GM18499 (cell line): ENCODE measurements around the gene C18orf63.
"Not testable (repeated sequence)": the region's sequence is repeated elsewhere in the genome, so short reads cannot be mapped to it uniquely, and the experiment has no call there.

Experiments
- ATAC-seq: cut with Tn5 transposase; IDR thresholded peaks from one replicate; pipeline ENCODE4 v1.9.1; 2021; ENCODE audit warnings: moderate number of reproducible peaks; ENCODE audit not compliant: insufficient read depth, unreplicated experiment

C18orf63 gene

DNA sequence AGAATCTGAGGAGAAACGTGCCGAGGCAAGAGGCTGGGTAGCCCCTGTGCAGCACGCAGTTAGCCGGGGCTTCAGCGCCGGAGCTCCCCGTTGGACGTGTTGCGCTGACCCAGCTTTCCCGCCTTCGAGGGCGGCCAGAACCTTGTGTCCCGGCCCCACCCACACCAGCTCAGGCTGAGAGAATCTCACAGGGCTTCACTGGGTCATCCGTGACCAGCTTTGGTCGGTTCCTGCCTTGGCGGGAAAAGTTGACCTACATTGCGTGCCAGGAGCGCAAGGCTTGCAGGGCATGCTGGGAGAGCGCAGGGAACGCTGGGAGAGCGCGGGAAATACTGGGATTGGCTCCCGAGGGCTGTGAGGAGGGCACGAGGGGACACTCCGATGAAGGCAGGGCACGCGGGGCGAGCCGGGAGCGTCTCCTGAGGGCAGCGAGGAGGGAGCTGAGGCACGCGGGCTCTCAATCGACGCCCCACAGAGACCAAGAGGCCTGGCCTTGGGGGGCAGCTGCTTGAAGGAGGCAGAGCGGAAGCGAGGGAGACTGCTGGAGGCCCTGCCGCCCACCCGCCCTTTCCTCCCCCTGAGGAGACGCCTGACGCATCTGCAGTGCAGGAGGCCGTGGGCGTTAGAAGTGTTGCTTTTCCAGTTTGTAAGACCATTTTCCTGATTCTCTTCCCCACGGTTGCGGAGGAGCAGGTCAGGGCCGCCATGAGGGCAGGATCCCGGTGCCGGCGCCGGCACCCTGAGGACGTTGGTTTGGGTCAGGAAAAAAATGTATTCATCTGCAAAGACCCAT lies at the start of gene C18orf63:
TSS of gene C18orf63 (plus strand) at position 376 of the 793 bp plus-strand sequence. CDS start 2,027 bp downstream, outside the sequence.
- ATAC-seq = no peak

DNA sequence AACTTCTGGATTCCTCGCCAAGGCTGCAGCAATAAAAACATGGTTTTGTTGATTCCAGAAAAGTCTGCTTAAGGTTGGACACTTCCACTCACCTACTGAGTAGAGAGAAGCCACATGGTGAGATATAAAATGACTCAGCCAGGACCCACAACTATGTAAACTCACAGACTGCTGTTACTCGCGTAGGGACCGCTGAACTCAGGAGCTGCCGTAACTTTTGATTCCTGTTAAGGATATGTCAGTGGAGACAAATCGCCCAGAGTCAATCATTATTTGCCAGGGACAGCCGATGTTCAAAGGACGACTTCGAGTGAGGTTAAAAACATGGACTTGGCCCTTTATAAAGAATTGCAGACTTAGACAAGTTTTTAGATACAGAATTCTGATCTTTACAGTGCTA lies 49.5 kb upstream of the C18orf63 start:
- no peak for ATAC-seq

DNA sequence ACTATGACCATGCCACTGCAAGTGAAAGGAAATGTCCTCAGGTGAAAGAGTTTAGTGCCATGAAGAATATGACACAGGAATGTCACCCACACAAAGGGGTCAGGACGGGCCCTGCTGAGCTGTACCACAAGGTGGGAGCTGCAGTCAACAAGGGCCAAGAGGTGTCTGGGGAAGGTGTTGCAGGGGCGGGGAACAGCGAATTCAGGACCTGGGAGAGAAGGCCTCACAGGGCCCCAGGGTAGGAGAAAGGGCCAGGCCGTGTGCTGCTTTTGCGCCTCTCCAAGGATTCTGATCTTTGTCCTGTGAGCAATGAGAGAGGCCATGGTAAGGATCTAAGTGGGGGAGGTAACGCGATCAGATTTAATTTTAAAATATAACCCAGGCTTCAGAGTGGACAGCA lies 47.5 kb upstream of the C18orf63 start:
- ATAC-seq = no peak

DNA sequence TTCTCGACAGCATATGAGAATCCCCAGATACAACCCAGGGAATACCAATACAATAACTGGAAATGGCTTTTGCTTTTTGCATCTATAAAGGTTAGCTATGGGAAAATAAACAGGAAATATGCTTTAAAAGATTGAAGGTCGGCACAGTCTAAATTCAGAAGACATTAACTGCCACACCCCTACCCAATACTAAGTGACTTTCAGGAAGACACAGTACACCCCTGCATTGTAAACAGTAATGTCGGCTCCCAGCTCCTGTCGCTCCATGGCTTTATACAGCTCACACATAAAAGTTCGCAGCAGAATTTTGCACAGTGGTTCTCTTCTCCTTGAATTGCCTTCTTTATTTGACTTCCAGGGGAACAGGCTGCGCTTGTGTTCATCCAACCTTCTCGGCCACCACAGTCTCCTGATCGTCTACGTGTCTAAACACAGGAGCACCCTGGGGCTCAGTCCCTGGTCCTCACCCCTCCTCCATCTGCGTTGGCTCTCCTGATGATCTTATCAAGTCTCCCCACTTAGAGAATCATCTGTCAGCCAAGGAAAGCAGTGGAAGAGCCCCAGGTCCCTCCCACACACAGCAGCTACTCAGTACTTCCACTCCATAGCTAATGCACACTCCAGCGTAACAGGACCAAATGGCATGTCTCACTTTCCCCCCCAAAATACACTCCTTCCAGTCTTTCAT lies 46.6 kb upstream of the C18orf63 start:
- ATAC-seq = no peak

DNA sequence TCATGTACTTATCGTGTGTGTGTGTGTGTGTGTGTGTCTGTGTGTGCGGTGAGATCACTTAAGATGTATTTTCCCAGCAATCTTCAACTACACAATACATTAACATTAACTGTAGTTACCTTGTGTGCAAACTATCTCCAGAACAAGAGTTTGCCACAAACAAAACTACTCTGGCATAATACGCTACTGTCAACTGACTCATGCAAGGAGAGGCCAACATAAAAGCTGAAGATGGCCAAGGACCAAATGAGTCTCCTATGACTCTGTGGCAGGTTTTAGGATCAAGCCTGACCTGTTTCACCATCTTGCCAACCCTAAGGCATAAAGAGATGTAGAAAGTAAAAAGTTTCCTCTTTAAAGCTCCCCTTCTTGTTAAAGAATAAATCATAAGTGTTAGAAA lies 44.0 kb upstream of the C18orf63 start:
- ATAC-seq = no peak

DNA sequence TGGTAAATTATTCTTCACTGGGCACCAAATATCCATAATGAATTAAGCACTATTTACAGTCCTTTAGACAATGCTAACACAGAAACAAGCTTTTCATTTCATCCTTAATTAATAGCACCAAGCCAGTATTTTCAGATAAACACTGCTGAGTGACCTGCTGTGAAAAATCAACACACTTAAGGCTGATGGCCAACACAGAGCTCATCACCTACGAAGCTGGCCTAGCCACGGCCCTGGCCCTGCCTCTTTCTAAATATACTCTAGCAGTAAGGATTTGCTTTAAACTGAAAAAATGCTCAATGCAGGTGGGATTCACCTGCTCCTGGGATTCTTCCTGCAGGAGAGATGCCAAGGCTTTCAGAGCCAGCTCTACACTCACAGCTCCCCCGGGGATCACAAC lies 42.2 kb upstream of the C18orf63 start:
- ATAC-seq = no peak

DNA sequence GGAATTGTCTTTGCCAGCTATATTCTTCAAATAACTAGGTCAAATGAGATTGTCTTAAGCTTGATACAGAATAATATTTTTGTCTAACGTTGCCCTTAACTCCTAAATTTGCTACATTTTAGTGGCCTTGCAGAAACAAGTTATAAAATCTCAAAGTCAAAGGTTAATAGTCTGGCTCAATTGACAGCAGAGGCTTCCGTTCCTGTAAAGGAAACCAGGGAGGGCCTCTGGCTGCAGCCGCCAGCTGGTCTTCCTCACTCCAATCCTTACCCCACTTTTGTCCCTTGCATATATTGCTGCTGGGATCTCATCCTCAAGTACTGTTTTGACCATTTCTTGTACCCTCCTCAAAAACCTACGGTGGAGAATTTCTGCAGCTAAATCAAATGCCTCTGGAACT lies 40.9 kb upstream of the C18orf63 start:
- no peak for ATAC-seq

DNA sequence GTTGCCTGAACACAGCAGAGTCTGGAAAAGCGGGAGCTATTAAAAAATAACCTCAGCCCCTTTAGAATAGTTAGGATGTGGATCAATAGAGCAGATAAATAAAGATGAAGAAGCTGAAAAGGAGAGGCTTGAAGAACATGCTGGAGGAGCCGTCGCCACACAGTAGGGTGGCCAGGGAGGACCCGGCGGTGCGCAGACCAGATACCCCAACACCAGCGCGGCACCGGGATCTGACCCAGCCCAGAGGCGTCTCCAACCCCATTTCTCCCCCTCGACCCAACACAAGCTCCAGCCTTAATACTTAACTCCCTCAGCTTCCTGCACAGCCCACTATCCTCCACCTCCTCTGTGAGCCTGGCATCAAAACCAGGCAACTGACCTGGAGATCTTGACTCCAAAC lies 39.9 kb upstream of the C18orf63 start:
- ATAC-seq = no peak

DNA sequence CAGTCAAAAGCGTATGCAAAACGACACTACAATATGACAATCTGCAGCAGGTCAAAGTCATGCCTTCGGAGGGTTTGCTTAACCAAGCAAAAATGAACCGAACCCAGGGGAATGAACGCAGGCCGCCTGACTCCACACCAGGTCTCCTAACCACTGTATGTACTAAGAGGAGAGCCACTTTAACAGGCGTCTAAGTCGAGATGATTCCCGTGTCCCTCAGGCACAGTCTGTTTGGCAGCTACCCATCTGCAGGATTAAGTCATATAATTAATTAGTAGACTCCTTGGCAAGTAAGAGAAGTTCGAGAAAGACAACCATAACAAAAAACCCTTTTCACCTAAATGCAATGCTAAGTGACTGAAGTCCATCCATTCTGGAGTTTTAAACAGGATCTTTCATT lies 39.0 kb upstream of the C18orf63 start:
- ATAC-seq = no peak

DNA sequence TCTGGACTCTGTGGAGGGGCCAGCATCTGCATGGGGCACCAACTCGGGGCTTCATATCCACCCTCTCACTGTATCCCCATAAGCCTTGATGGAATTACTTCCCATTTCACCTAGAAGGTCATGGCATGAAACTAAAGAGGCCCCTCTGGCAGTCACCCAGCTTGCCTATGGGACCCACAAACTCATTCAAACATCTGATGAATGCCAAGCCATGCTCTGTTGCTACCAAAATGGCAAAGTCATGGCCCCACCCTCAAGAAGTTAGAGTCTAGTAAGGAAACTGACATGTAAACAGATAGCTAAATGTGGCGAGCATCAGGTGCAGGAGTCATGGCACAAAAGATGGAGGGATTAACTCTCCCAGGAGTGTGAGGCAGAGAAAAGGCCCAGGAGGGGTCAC lies 38.3 kb upstream of the C18orf63 start:
- no peak for ATAC-seq

DNA sequence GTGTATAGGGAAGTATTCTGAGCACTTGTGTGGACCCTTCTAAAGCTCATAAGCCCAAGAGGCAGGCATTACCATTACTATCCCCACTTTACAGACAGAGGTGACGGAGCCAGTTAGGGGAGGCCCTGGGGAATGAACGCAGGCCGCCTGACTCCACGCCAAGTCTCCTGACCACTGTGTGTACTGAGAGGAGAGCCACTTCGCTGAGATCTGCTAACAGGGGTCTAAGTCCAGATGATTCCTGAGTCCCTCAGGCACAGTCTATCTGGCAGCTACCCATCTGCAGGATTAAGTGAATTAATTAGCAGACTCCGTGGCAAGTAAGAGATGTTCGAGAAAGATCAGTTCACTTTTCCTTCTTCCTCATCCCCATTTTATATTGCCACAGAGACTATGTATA lies 37.6 kb upstream of the C18orf63 start:
- no peak for ATAC-seq

DNA sequence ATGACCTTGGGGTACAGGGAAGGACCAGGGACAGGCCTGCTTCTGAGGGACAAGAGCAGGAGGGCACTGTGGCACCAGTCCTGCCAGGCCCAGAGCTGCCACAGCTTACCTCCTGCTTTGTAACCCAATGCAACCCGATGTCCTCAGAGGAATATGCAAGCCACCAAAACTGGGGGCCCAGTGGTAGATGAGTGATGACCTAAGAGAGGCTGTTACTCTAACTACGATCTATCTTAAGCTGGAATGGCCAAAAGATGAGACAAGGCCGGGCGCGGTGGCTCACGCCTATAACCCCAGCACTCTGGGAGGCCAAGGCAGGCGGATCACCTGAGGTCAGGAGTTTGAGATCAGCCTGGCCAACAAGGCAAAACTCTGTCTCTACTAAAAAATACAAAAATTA lies 36.7 kb upstream of the C18orf63 start:
- ATAC-seq = no peak

DNA sequence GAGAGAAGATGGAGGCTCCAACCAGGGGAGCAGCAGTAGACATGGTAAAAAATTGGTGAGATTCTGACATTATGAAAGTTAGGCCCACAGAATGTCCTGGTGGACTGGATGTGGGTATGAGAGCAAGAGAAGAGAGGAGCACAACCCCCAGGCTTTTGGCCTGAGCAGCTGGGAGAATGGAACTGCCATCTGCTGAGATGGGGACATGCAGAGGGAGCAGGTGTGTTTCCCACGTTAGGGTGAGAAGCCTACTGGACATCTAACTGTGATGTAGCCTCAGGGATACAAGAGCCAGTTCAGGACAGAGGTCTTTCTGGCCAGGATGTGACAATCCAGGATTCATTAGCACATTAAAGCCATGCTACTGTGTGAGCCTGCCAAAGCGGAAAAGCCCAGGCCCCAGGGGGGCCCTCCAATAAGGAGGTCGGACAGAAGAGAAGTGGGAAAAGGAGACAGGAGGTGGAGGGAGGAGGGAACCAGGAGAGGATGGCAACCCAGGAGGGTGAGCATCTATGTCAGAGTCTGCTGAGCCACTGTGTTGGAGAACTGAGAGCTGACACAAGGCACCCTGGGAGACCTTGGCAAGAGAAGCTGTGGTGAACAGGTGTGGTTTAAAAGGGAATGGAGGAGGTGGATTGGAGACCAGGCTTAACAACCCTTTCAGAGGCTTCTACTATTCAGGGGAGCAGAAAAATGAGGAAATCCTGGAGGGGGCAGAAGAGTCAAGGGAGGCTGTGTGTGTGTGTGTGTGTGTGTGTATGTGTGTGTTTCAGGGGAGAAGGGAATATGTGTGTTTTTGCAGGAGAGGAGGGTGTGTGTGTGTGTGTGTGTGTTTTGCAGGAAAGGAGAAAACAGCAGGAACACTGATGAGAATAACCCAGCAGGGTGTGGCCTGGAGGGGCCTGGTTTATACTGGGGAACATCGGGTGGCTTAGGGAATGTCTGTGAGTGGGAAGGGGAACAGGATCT lies 34.3 kb upstream of the C18orf63 start:
- ATAC-seq = no peak

DNA sequence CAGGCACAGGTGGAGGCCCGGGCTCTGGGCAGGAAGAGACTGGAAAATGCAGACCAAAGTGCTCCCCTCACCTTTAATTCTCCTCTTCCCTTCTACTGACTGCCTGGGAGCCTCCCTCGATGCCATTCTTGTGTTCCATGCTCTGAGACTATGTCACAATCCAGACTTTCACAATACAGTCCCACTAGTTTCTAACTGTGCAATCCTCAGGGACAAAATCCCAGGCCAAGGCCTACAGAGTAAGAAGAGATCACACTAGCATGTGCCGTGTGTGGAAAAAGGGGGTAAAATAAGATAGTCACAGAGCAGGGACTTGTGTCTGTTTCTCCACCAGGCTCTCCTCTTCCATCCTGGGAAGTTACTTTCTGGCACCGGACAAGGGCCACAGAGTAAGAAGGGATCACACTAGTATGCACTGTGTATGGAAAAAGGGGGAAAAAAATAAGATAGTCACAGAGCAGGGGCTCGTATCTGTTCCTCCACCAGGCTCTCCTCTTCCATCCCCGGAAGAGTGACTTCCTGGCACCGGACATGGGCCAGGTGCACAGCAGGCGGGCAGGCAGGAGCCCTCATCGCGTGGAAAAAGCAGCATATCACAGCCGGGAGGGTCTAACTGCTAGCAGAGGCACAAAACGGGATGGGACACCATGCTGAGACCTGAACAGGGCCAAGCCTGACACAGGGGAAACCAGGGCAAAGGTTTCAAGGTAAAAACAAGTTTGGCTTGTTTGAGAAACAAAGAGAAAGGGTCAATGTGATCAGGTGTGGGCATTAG lies 33.5 kb upstream of the C18orf63 start:
- no peak for ATAC-seq

DNA sequence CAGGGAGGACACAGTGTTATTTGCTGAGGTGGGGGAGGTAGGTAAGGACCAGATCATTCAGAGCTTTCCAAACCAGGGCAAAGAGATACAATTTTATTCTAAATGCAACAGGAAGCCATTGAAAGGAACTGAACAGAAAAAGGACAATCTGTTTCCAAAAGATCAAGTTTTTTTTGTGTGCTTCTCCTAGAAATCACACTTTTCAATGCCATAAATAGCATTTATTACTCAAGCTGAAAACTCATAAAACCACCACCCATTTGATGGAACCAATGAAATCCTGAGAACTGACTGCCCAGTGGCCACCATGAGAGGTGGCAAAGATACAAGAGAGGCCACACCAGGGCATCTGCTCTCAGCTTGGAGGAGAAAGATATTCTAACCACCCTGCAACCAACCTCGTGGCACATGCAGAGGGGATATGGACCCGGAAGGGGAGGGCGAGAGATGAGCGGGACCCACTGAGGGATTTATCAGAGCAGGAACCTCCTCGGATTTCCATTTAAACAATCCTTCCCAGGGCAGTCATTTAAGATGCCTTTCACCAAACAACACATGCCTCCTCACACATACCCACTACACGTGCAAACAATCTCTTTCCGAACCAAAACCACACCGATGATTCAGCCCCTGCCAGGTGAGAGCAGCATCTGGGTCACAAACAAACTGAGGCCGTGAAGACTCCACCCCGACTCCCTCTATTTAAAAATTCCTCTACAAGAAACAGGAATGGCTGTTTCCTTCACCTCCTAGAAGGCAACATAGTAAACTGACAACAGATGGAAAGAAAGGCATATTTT lies 32.7 kb upstream of the C18orf63 start:
- ATAC-seq = no peak

DNA sequence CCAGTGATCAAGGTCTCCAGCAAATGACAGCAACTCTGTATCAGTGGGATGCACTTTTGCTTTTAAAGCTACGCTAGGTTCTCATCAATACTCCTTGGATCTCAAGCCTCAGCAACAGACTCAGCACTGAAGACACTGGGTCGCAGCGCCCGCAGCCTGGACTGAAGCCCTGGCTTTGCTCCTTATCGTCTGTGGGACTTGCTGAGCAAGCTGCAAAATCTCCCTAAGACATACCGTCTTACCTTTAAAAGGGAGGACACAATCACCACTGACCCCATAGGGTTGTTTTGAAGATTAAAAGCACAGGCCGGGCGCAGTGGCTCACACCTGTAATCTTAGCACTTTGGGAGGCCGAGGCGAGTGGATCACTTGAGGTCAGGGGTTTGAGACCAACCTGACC lies 32.0 kb upstream of the C18orf63 start:
- no peak for ATAC-seq

DNA sequence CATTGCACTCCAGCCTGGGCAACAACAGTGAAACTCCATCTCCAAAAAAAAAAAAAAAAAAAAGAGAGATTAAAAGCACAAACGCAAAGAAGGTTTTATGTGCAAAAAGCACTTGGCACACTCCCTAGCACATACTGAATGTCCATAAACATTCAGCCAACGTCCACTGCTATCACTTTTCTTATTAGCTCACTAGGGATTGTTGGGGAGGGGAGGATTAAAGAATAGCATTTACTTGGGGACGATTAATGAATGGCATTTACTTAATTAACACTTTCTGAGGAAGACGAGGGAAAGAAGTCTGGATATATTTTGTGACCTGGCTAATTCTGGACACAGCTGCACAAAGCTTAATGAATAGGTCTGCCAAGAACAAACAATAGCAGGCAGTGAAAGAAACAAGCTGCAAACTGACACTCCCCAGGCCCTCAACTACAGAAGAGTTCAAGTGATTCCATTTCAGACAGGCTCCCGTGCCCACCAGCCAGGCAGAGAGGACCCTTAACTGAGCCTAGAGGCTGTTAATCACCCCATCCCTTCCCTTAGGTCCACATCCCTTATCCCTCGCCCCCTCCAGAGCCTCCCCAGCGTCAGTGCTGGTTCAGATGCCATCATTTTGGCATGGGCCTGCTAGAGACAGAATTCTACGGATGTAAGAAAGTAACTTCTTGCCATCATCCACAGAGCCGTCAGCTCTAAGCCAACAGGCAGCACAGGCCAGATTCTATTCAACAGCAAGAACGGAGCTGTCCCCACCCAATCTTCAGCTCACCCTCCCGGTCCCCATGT lies 31.3 kb upstream of the C18orf63 start:
- no peak for ATAC-seq

DNA sequence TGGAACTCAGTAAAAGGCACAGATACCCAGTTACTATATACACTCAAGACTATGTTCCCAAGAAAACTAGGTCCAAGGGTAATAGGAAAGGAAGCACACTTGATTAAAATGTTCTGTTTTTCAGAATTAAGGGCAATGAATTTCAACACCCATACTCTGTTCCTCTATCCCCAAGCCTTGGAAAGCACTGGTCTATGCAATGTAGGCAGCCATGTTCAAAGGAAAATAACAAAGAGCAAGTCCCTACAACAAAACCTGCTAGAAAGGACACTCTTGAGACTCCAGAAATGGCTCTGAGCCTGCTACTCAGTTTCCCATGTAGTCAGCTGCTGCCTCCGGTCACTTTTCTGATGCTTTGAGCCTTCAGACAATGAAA lies 30.7 kb upstream of the C18orf63 start:
- ATAC-seq = no peak

DNA sequence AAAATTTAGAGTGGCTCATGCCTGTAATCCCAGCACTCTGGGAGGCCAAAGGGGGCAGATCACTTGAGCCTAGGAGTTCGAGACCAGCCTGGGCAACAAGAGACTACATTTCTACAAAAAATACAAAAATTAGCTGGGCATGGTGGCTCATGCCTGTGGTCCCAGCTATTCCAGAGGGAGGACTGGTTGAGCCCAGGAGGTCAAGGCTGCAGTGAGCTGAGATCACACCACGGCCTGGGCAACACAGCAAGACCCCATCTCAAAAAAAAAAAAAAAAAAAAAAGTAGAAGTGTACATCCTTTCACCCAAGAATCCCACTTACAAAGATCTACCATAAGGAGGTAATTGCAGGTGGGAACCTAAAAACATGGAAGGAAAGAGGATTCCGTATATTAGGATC lies 30.1 kb upstream of the C18orf63 start:
- not testable (repeated sequence) for ATAC-seq
